LoVo (cell line): Measurements from ENCODE around the gene ZNF839.
A peak's percentile ranks its signal among the peaks of the same experiment; 100 is the strongest.
"Not testable (repeated sequence)": the region's sequence is repeated elsewhere in the genome, so short reads cannot be mapped to it uniquely, and the experiment has no call there.

ENCODE experiments used
- DNase-seq: peaks from one replicate; pipeline ENCODE4 v3.0.0-alpha.2; 2016; ENCODE audit warnings: low spot score

Gene ZNF839

GRCh38 chr14:102314242-102315011 lies 5.1 kb upstream of the ZNF839 start:
- DNase-seq = peak; percentile 84

GRCh38 chr14:102315121-102315520 lies 4.4 kb upstream of the ZNF839 start:
- no peak for DNase-seq

- peak; percentile 6 for DNase-seq
Observed at GRCh38 chr14:102316338-102316742, 3.2 kb upstream of the ZNF839 start.

GRCh38 chr14:102316743-102317563 lies 2.6 kb upstream of the ZNF839 start:
- DNase-seq = peak; percentile 93

- peak; percentile 45 for DNase-seq
Observed at GRCh38 chr14:102317564-102318248, 1.8 kb upstream of the ZNF839 start.

GRCh38 chr14:102318781-102319276 lies 717 bp upstream of the ZNF839 start:
- no peak for DNase-seq

- peak; percentile 24 for DNase-seq
Observed at GRCh38 chr14:102320033-102320660, 601 bp downstream of the ZNF839 start.

- no peak for DNase-seq
Observed at GRCh38 chr14:102320671-102321455, 1.3 kb downstream of the ZNF839 start.

GRCh38 chr14:102321456-102322422 lies 2.2 kb downstream of the ZNF839 start:
- no peak for DNase-seq

- peak; percentile 37 for DNase-seq
Observed at GRCh38 chr14:102323102-102323501, 3.6 kb downstream of the ZNF839 start.

- DNase-seq = no peak
Observed at GRCh38 chr14:102325791-102326345, 6.3 kb downstream of the ZNF839 start.

GRCh38 chr14:102326583-102326982 lies 7.0 kb downstream of the ZNF839 start:
- DNase-seq = no peak

- not testable (repeated sequence) for DNase-seq
Observed at GRCh38 chr14:102329381-102329780, 9.8 kb downstream of the ZNF839 start.

- DNase-seq = no peak
Observed at GRCh38 chr14:102330806-102331205, 11.3 kb downstream of the ZNF839 start.

- no peak for DNase-seq
Observed at GRCh38 chr14:102333390-102333789, 13.8 kb downstream of the ZNF839 start.

GRCh38 chr14:102333795-102334705 lies 14.5 kb downstream of the ZNF839 start:
- DNase-seq = no peak

GRCh38 chr14:102335163-102335562 lies 15.6 kb downstream of the ZNF839 start:
- DNase-seq = no peak

GRCh38 chr14:102338724-102339123 lies 19.2 kb downstream of the ZNF839 start:
- DNase-seq = no peak

GRCh38 chr14:102341566-102341965 lies 22.0 kb downstream of the ZNF839 start:
- DNase-seq = no peak
